ENCODE measurements around the gene POLR1D. TPM values are rescaled to one million over a fixed set of nuclear protein-coding genes. Genes with fewer than 3 reads are reported as not detected.
A peak's percentile ranks its signal among the peaks of the same experiment; 100 is the strongest.

The POLR1D gene
- total RNA-seq, 2 experiments from 2014 or later: 197 to 200 TPM

DNA sequence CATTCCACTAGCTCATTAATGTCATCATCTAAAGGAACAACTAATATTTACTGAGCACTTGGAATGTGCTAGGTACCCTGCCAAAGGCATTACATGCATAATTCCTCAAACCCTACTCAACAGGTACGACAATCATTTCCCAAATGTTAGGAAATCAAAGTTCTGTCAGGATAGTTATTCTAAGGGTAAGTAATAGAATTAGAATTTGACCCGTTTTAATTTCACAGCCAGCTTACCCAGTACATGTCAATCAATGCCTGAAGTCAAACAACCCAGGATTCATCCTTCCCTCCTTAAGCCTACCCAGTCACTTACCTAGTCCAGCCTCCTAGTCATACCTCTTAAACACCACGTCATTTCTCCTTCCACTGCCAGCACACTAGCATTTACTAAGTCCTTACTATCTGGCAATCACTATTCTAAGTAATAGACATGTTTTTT lies 3.8 kb upstream of the POLR1D start:
- ATAC-seq (ENCODE audit: poor library complexity) (no peak), DNase-seq (no peak)
- Mint-ChIP-seq H3K4me1 (ENCODE audit: low read depth) (peaks cover 70% of the 10 kb centered on the region), H3K9me3 (no peaks in the 10 kb centered on the region), H3K27me3 (no peaks in the 10 kb centered on the region), H3K4me3 (peak overlapping the region; percentile 97), H3K36me3 (ENCODE audit: low read depth) (peaks cover 35% of the 10 kb centered on the region), H3K27ac (no peak overlapping the region)
- POLR2A ChIA-PET: interaction anchor here (1.0 kb wide), 1 partner anchor 12 kb away, joined by 5 read pairs; no protein-coding TSS in a partner anchor
- TF ChIP-seq, protein P1, sequence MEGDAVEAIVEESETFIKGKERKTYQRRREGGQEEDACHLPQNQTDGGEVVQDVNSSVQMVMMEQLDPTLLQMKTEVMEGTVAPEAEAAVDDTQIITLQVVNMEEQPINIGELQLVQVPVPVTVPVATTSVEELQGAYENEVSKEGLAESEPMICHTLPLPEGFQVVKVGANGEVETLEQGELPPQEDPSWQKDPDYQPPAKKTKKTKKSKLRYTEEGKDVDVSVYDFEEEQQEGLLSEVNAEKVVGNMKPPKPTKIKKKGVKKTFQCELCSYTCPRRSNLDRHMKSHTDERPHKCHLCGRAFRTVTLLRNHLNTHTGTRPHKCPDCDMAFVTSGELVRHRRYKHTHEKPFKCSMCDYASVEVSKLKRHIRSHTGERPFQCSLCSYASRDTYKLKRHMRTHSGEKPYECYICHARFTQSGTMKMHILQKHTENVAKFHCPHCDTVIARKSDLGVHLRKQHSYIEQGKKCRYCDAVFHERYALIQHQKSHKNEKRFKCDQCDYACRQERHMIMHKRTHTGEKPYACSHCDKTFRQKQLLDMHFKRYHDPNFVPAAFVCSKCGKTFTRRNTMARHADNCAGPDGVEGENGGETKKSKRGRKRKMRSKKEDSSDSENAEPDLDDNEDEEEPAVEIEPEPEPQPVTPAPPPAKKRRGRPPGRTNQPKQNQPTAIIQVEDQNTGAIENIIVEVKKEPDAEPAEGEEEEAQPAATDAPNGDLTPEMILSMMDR (IDR thresholded peaks at IDR 0.05): no peak
- H3K36me3 ChIP-seq (ENCODE audit: insufficient read depth, low read length): no peaks in the 10 kb centered on the region
- H3K9me3 ChIP-seq (ENCODE audit: control insufficient read depth in 1 of 2, insufficient read depth in 1 of 2, low read length in 2 of 2): no peaks in the 10 kb centered on the region
- no peak overlapping the region for H3K4me3 ChIP-seq (ENCODE audit: low read length)
- H3K27ac ChIP-seq (ENCODE audit: low read depth in 1 of 2, low read length in 2 of 2): no peak overlapping the region
- H3K4me1 ChIP-seq (ENCODE audit: insufficient read depth, low read length): peaks cover 38% of the 10 kb centered on the region
- no peaks in the 10 kb centered on the region for H3K27me3 ChIP-seq (ENCODE audit: control insufficient read depth in 1 of 2, insufficient read depth in 2 of 2, low read length in 2 of 2)
- intact Hi-C loops (cut with DNase I, micrococcal nuclease): loop anchor here in 1 of 2 experiments (5.0 kb wide), 1 partner anchor 36 kb away; no protein-coding TSS in a partner anchor
- CTCF ChIA-PET: interaction anchor here (0.6 kb wide), 1 partner anchor 72 kb away, joined by 3 read pairs; no protein-coding TSS in a partner anchor

DNA sequence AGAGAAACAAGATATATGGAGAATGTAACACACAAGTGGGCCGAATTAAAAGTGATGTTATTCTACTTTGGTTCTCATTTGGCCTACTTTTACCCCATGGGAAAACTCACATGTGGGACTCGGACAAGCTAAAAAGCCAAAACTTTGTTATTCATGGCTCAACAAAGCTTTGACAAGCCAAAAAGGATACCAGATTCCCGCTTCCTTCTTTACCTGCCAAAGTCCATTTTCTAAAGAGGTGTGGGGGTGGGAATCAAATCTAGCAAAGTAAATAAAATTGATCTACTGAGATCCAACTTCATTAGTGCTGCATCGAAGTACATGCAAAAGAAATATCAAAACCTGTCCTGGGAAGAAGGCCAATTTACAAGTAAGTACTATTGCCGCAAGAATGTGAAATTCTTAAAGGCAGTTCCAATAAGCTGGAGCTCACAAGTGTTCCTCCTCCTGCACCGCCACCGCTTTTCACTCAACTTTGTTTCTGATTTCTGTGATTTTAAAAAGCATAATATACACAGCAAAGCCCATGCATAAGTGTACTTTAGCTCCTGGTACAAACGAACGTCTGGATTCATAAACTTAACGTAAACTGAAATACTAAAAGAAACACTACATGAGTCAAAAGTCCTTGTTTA lies 2.5 kb upstream of the POLR1D start:
- Mint-ChIP-seq H3K4me3 (peak overlapping the region; percentile 97), H3K36me3 (ENCODE audit: low read depth) (peaks cover 43% of the 10 kb centered on the region), H3K27ac (peak overlapping the region; percentile 99), H3K9me3 (no peaks in the 10 kb centered on the region), H3K27me3 (no peaks in the 10 kb centered on the region), H3K4me1 (ENCODE audit: low read depth) (peaks cover 74% of the 10 kb centered on the region)
- H3K4me1 ChIP-seq (ENCODE audit: insufficient read depth, low read length): peaks cover 41% of the 10 kb centered on the region
- ChIA-PET POLR2A (interaction anchor here (0.7 to 4.1 kb wide), 14 partner anchors 11 to 1040 kb away, joined by 3 to 94 read pairs (median 10); partner anchors contain the start of genes GTF3A, MTIF3, POMP and RPL21), CTCF (interaction anchor here (0.7 to 3.2 kb wide), 4 partner anchors 13 to 207 kb away, joined by 3 to 19 read pairs (median 4); partner anchors contain the start of gene MTIF3)
- TF ChIP-seq, protein P1 (IDR thresholded peaks at IDR 0.05): no peak
- intact Hi-C loops (cut with DNase I, micrococcal nuclease): loop anchor here in 1 of 2 experiments (5.0 kb wide), 1 partner anchor 37 kb away; no protein-coding TSS in a partner anchor
- H3K4me3 ChIP-seq (ENCODE audit: low read length): peak overlapping the region; percentile 77
- H3K27me3 ChIP-seq (ENCODE audit: control insufficient read depth in 1 of 2, insufficient read depth in 2 of 2, low read length in 2 of 2): no peaks in the 10 kb centered on the region
- H3K9me3 ChIP-seq (ENCODE audit: control insufficient read depth in 1 of 2, insufficient read depth in 1 of 2, low read length in 2 of 2): no peaks in the 10 kb centered on the region
- peaks cover 8% of the 10 kb centered on the region for H3K36me3 ChIP-seq (ENCODE audit: insufficient read depth, low read length)
- no peak overlapping the region for H3K27ac ChIP-seq (ENCODE audit: low read depth in 1 of 2, low read length in 2 of 2)
- ATAC-seq (ENCODE audit: poor library complexity) (no peak), DNase-seq (peak in 1 of 14 experiments; percentile 14)

DNA sequence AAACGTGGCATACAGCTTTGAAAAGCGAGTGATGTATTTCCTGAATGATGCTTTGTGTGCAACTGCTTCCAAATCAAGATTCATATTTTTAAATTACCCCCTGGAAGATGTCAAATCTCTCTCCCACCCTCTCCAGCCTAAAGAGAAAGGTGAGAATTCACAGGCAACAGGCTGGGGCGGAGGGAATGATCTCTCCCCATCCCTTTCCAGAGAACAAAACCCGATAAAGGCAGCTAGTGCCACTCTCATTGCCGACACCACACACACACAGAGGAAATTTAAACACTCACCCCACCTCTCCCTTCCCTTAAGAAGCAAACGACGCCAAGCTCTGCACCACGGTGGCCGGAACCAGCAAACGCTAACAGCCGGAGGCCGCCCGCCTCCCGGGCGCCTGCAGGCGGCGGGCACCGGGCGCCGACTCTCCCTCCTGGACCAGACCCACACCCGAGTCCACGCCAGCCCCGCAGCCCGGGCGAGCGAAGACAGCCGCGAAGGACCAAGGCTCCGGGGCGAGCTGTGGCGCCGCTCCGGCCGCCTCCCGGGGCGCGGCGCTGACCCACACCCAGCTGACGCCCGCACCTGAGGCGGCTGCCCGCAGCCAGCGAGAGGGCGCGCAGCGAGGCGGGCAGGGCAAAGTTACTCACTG lies 1.8 kb upstream of the POLR1D start:
- Mint-ChIP-seq H3K27me3 (no peaks in the 10 kb centered on the region), H3K4me3 (peak overlapping the region; percentile 97), H3K36me3 (ENCODE audit: low read depth) (peaks cover 43% of the 10 kb centered on the region), H3K4me1 (ENCODE audit: low read depth) (peaks cover 71% of the 10 kb centered on the region), H3K9me3 (no peaks in the 10 kb centered on the region), H3K27ac (peak overlapping the region; percentile 99)
- no peaks in the 10 kb centered on the region for H3K9me3 ChIP-seq (ENCODE audit: control insufficient read depth in 1 of 2, insufficient read depth in 1 of 2, low read length in 2 of 2)
- peaks cover 11% of the 10 kb centered on the region for H3K36me3 ChIP-seq (ENCODE audit: insufficient read depth, low read length)
- peaks cover 45% of the 10 kb centered on the region for H3K4me1 ChIP-seq (ENCODE audit: insufficient read depth, low read length)
- TF ChIP-seq, protein P1 (IDR thresholded peaks at IDR 0.05): peak; percentile 25
- H3K27me3 ChIP-seq (ENCODE audit: control insufficient read depth in 1 of 2, insufficient read depth in 2 of 2, low read length in 2 of 2): no peaks in the 10 kb centered on the region
- DNase-seq (peak; percentile 11 to 75 (median 34)), ATAC-seq (ENCODE audit: poor library complexity) (no peak)
- intact Hi-C loops (cut with DNase I, micrococcal nuclease): loop anchor here (1.0 to 10.0 kb wide), 9 partner anchors 33 to 1365 kb away; partner anchors contain the start of genes CDK8 (in 1 of the 2), GSX1 (in 1 of the 2), GTF3A (in 1 of the 2) and MTIF3 (in 1 of the 2)
- POLR2A ChIA-PET: interaction anchor here (0.6 to 4.1 kb wide), 29 partner anchors 11 to 1039 kb away, joined by 3 to 94 read pairs (median 7); partner anchors contain the start of genes GTF3A, MTIF3, POMP and RPL21
- peak overlapping the region in 1 of 2 donors; percentile 97 for H3K27ac ChIP-seq (ENCODE audit: low read depth in 1 of 2, low read length in 2 of 2)
- H3K4me3 ChIP-seq (ENCODE audit: low read length): peak overlapping the region; percentile 77
- CTCF ChIA-PET: interaction anchor here (1.2 to 3.2 kb wide), 4 partner anchors 56 to 206 kb away, joined by 3 to 19 read pairs (median 4); partner anchors contain the start of gene MTIF3
